Spleen (tissue), 7 donors: Measurements from ENCODE around the gene PMVK.

Experiments used
- POLR2A ChIP-seq, 3 donors: fragments of 450-650 bp; IDR thresholded peaks; one replicate each; pipeline ENCODE4 v1.5.1; 2017; ENCODE audit warnings: antibody characterized with exemption in 3 of 3, mild to moderate bottlenecking in 1 of 3
- POLR2AphosphoS5 ChIP-seq, 3 donors: sonication (generic); formaldehyde crosslinking; IDR thresholded peaks; one replicate each; pipeline ENCODE4 v1.5.1; 2017; ENCODE audit warnings: antibody characterized with exemption in 3 of 3
- TF ChIP-seq, protein P1 (sequence below), 11 experiments: fragments of 200-600 bp in 7 of 11; fragments of 450-650 bp in 4 of 11; sonication (generic) in 4 of 11; IDR thresholded peaks in 8 of 11; conservative IDR thresholded peaks in 3 of 11; 1 replicate in 7 of 11; 2 replicates in 4 of 11; pipeline versions ENCODE4 v1.4.0 to v1.8.0; 2016 to 2021; ENCODE audit warnings: antibody characterized with exemption in 11 of 11, inconsistent platforms in 4 of 11, mild to moderate bottlenecking in 1 of 11
- donor health status: DM: no; HTN: no; CAD: no; lungs with moderate emphysema.
- donor health status: DM: no; HTN: no; CAD: no.
- donor health status: DM: no; HTN: no; CAD: no.

GRCh38 chr1:154943649-154944400 is 7.3 kb upstream of the PMVK start:
- TF ChIP-seq, protein P1, sequence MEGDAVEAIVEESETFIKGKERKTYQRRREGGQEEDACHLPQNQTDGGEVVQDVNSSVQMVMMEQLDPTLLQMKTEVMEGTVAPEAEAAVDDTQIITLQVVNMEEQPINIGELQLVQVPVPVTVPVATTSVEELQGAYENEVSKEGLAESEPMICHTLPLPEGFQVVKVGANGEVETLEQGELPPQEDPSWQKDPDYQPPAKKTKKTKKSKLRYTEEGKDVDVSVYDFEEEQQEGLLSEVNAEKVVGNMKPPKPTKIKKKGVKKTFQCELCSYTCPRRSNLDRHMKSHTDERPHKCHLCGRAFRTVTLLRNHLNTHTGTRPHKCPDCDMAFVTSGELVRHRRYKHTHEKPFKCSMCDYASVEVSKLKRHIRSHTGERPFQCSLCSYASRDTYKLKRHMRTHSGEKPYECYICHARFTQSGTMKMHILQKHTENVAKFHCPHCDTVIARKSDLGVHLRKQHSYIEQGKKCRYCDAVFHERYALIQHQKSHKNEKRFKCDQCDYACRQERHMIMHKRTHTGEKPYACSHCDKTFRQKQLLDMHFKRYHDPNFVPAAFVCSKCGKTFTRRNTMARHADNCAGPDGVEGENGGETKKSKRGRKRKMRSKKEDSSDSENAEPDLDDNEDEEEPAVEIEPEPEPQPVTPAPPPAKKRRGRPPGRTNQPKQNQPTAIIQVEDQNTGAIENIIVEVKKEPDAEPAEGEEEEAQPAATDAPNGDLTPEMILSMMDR (IDR thresholded peaks at IDR 0.05 in 8 of 11, conservative IDR thresholded peaks at IDR 0.05 in 3 of 11) = peak in 10 of 11 experiments; percentile 58 to 84 (median 78)
- no peak for TF ChIP-seq POLR2A (IDR thresholded peaks at IDR 0.05)
- peak in 2 of 3 donors; percentile 22 to 23 for TF ChIP-seq POLR2AphosphoS5 (IDR thresholded peaks at IDR 0.05)
